ENCODE results near the gene SCAF4. TPM values are rescaled to one million over a fixed set of nuclear protein-coding genes. Genes with fewer than 3 reads are reported as not detected.
"Not testable (repeated sequence)": the region's sequence is repeated elsewhere in the genome, so short reads cannot be mapped to it uniquely, and the experiment has no call there.

The SCAF4 gene
- total RNA-seq, 2 experiments from 2014 or later, result 54.0 to 55.2 TPM

DNA sequence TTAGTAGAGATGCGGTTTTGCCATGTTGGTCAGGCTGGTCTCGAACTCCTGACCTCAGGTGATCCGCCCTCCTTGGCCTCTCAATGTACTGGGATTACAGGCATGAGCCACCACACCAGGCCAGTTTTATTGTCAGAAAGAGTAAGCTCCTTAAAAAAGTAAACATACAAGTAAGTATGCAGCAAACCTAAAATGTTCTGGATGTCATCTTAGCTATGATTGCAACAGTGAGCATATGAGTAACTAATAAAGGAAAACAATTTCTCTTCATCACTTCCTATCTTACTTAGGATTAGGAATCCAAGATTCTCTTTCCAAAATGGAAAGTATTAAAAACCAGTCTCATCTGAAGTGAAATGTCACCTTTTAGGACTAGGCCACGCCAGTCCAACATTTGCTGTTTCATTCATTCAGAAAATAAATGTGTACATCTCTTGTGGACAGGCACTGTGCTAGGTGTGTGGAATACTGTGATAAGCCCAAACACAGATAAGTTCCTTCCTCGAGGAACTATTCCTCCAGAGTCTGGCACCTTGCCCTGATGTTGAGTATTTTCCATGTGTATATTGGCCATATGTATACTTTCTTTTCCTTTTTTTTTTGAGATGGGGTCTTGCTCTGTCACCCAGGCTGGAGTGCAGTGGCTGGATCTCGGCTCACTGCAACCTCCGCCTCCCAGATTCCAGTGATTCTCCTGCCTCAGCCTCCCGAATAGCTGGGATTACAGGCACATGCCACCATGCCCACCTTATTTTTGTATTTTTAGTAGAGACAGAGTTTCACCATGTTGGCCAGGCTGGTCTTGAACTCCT is 5.9 kb upstream of the SCAF4 start:
- CTCF ChIA-PET, POLR2A ChIA-PET: not testable (repeated sequence)

DNA sequence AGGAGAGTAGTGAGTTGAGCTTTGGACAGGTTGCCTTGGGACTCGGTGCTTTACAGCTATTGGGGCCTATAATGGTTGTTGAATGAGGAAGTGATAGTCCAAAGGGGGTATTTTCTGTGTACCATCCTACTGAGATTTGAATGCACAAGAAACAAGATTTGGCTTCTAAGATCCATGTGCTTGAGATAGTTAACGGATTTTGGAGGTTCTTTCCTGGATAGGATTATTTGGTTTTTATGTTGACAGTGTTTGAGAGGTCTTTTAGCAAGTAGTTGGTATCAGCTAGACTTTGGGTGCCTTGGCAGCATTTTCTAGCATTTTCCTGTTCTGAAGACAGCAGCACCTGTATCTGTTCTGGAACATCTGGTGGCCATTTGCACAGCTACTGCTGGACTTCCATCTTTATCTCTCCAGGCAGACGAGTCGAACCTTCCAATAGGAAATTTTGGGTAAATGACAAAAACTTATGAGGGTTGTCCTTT is 3.6 kb upstream of the SCAF4 start:
- POLR2A ChIA-PET, result no interaction called here
- CTCF ChIA-PET, result no interaction called here

DNA sequence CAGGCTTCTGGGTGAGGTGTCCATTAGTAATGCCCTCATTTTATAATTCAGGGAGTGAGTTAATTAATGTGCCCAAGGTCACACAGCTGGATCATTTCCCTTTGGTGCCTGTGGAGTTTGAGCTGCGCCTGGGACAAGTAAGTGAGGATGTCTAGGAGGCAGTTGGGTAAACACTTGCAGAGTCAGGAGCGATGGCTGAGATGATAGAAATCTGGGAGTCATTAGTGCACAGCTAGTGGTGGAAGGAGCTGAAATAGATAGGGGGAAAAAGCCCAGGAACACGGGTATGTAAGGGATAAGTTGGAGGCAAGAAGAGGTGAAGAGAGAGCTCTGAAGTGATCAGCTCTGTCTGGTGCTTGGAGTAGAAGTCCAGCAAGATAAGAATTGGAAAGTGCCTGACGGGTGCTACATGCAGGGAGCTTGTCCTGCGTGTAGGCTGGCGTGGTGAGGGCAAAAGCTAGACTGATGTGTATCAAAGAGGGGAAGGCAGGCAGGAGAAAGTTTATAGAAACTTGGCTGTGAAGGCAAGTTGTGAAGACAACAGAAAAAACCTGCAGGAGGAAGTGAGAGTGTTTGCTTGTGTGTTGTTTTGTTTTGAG is 1.7 kb upstream of the SCAF4 start:
- POLR2A ChIA-PET, result no interaction called here
- CTCF ChIA-PET, result no interaction called here

DNA sequence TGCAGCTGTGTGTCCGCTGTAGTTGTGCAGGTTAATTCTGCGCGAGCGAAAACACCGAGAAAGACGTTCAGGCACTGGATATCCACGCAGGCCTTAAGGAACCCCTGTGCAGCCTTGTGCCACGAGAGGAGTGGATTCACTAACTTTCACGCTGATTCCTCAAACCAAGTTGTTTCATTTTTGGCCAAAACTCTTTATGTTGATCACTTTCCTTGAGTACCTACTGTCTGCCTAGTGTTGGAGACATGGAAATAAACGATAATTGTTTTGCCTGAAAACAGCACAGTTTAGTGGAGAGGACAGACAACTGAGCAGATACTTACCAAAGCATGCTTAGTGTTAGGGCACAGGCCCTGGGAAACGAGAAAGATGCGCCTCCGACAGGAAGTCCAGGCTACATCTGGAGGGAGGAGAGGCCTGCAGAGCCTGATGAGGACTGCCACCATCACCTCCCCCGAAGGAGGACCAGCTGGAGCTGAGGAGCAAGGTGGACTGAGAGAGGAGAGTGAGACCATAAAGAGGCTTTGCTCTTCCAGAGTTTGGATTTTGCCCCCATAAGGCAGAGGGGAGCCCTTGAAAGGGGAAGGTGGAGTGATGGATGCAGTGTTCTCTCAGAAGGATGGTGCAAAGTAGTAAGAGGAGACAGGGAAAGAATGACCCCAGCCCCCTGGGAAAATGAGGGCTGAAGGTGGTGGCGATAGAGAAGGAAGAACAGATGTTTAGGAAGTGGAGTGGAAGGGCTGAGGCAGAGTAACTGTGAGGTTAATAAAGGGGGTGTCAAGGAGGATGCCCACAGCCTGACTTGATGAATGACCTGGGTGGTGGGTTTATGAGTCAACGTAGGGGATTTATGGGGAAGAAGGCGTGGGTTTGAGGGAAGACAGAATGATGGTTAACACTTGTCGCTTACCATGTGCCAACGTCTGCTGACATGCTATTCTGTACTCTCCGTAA is 956 bp upstream of the SCAF4 start:
- POLR2A ChIA-PET, result no interaction called here
- CTCF ChIA-PET, result no interaction called here

DNA sequence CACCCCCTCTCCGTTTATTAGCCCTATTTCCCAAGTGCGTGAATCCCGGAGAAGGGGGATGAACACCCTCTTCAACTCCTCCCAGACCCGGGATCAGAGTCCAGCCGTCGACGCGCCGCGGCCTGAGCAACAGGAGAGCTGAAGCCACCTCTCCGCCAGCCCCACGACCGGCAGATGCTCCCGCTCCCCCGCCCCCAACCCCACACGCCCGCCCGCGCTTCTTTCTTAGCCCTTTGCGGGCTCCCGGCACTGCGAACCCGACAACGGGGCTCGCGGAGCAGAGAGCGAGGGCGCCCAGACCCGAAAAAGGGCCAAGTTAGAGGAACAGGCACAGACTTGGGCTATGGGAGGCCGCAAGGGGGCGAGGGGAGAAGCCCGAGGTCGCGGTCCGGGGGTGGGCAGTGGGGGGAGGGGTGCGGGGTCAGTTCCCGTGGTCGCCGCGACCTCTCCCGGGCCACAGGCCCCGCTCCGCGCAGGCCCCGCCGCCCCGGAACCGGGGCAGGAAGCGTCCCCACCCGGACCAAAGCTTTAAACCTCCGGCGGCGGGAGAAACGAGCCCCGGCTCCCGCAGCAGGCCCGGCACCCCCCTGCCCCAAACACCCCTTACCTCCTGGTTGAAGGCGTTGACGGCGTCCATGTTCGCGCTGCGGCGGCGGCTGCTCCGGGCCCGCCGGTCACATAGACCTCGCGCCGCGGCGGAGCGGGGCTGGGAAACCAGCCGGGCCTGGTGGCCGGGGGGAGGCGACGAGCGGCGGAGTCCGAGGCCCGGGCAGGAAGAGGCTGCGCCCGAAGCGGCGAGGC is 662 bp downstream of the SCAF4 start:
- ChIA-PET POLR2A (interaction anchor here (1.0 to 1.2 kb wide), 2 partner anchors 13 to 17 kb away, joined by 3 to 4 read pairs; no protein-coding TSS in a partner anchor), CTCF (no interaction called here)

DNA sequence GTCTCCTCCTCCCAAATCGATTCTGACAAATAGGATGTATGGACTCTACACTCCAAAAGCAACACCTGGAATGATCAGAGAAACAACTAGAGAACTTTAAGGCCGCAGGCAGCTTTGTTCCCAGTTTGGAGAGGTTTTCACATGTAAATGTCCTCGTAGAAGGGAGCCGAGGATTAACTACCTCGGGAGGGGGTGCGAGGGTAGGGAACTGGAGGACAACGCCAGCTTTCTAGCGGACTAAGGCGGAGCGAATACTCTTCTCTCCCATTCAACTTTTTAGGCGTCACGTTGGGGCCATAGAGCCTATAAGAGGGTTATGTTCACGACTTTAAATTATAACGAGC is 1.2 kb downstream of the SCAF4 start:
- CTCF ChIA-PET, result no interaction called here

DNA sequence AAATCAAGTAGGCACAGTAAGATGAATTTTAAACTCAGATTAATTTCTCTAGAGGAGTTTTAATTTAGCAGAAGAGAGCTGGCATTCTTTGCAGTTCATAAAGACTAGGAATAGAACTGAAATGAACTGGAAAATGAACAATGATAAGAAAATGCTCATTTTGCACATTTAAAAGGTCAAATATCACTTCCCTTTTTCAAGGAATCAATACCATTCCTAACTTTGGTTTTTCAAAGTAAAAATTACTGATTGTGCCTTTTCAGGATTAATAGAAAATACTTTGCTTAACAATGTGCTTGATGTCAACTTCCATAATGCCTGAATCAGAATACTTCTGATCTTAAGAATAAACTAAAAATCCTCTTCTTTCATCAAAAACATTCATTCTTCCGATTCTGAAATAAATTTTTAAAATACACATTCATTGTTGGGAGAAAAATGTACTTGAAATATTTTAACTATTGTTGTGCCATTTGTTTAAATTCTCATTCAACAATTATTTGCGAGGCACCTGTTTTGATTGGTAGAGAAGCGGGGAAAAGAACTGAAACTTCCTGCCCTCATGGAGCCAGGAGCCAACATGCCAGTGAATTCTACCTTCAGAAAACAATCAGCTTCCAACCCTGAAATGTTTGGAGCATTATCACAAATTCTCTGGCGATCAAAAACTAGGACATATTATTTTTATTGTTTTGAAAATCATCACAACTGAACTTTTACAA is 2.1 kb downstream of the SCAF4 start:
- POLR2A ChIA-PET, result no interaction called here
- CTCF ChIA-PET, result no interaction called here

More for the DNA sequence above, 1.2 kb downstream of the SCAF4 start:
- POLR2A ChIA-PET, result interaction anchor here (1.2 kb wide), 1 partner anchor 13 kb away, joined by 4 read pairs; no protein-coding TSS in a partner anchor

DNA sequence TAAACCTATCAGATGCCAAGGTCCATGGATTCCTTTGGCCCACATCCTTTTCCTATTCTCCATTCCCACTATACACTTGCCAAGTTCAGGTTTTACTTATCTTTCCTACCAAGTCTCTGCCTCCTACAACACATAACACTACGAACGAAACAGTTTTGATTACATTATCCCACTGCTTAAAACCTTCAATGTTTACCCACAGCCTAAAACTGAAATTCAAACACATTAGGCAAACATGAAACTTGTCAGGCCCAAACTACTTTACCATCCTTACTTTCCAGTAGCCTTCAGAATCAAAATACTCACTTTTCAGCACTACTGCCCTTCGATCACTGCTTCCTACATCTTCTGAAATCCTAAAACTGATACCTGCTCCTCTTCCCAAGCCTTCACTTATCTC is 3.0 kb downstream of the SCAF4 start:
- POLR2A ChIA-PET, result no interaction called here
- CTCF ChIA-PET, result no interaction called here

DNA sequence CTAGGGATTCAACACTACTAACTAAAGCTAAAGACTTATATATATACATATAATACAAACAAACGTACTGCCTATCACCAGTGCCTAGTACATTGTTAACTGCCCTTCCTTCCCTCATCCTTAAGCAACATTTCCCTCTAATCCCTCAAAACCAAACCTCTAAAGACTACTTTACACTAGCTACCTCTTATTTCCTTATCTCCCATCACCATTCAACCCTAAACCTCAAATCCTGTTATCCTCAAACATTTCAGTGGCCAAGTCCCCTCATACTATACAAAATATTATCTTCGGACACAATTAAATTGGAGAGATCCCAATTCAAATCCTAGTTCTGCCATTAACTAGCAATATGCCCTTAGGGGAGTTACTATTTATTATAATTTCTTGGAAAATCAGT is 3.7 kb downstream of the SCAF4 start:
- ChIA-PET CTCF (interaction anchor here (0.6 kb wide), 1 partner anchor 16 kb away, joined by 3 read pairs; no protein-coding TSS in a partner anchor), POLR2A (no interaction called here)

DNA sequence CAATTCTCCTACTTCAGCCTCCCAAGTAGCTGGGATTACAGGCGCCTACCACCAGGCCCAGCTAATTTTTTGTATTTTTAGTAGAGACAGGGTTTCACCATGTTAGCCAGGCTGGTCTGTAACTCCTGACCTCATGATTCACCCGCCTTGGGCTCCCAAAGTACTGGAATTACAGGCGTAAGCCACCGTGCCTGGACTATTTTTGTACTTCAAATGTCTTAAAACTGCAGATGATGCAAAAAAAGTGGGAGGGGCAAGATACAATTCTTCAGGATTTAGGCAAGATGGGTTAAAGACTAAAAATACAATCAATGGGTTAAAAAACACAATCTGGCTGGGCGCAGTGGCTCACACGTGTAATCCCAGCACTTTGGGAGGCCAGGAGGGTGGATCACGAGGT is 4.7 kb downstream of the SCAF4 start:
- CTCF ChIA-PET, result no interaction called here
- POLR2A ChIA-PET, result no interaction called here

DNA sequence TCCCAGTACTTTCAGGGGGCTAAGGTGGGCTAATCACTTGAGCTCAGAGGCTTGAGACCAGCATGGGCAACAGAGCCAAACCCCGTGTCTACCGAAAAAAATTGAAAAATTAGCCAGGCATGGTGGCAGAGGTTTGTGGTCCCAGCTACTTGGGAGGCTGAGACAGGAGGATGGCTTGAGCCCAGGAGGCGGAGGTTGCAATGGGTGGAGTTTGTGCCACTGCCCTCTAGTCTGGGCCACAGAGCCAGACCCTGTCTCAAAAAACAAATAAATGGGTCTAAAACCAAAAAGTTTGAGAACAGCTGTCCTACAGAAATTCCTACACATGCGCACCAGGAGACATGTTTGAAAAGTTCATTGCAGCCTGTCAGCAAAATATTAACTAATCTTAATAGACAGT is 5.5 kb downstream of the SCAF4 start:
- POLR2A ChIA-PET, result no interaction called here
- CTCF ChIA-PET, result interaction anchor here (0.7 kb wide), 1 partner anchor 15 kb away, joined by 3 read pairs; no protein-coding TSS in a partner anchor

DNA sequence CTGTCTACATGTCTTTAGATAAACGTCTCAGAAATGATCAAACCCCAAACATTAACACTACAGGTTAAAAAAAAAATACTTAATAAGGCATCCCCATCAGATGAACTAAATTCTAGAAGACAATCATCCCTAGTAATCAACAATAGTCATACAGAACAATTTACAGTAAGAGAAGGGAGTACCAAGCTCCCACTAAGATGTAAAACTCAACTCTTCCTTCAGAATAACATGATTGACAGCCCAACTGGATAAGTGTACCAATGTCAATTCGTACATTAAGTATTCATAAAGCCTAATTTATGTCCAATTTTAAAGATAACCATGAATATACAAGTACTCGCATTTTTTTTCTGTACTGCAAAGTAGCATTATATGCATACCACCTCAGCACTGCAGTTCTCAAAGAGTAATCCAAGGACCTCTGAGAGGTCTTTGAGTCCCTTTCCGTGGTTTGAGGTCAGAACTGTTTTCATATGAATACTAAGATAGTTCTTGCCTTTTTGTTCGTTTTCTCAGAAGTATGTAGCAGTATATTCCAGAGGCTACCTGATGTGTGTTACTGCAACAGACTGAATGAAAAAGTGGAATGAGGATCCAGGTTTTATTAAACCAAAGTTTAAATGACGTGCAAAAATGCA is 6.6 kb downstream of the SCAF4 start:
- POLR2A ChIA-PET, result interaction anchor here (0.7 kb wide), 1 partner anchor 59 kb away, joined by 3 read pairs; no protein-coding TSS in a partner anchor

DNA sequence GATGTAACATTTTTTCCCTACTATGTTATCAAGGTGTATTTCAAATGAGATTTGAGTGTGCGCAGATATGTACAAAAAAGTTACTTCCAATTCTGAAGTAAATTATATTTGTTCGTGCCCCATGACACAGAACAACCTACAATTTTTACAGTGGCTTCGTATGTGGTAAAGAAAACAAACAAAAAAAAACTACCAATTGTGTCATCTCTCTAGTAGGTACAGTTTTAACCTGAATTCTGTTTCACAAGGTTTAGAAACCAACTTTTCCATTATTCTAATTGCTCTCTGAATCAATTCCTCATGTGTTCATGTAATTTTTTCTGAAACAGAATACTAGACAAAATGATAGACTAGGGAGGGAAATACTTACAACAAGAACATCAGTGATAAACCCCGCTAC is 7.4 kb downstream of the SCAF4 start:
- ChIA-PET CTCF (no interaction called here), POLR2A (no interaction called here)

More for the DNA sequence above, 6.6 kb downstream of the SCAF4 start:
- CTCF ChIA-PET, result no interaction called here

DNA sequence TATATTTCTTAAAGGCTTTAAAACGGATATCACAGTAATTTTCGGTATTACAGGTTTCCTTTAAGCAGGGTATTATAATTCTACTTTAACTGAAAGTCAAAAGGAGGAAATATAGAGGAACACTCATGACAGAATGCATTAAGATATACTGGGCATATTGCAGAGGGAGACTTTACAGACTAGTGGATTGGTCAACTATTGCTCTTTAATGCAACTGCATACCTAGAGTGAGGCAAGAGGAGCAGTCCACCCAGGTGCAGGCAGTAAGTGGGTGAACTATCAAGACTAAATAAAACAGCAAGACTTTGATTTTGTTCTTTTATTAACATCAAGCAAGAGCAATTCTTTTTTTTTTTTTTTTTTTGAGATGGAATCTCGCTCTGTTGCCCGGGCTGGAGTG is 10.5 kb downstream of the SCAF4 start:
- POLR2A ChIA-PET, result no interaction called here
- CTCF ChIA-PET, result no interaction called here

DNA sequence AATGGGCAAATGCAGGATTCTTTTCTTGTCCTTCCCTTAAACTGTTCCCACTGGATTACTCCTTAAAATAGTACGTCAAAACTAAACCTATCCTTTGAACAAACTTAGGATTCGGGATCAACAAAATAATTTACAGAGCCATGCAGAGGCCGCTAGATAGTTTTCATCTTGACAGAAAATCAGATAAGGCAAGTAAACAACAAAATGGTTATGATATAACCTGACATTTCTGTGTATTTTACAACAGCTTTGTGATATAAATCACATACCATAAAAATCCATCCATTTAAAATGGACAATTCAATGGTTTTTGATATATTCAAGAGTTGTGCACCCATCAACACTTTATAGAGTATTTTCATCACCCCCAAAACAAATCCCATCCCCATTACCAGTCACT is 11.2 kb downstream of the SCAF4 start:
- CTCF ChIA-PET, result no interaction called here
- POLR2A ChIA-PET, result no interaction called here

DNA sequence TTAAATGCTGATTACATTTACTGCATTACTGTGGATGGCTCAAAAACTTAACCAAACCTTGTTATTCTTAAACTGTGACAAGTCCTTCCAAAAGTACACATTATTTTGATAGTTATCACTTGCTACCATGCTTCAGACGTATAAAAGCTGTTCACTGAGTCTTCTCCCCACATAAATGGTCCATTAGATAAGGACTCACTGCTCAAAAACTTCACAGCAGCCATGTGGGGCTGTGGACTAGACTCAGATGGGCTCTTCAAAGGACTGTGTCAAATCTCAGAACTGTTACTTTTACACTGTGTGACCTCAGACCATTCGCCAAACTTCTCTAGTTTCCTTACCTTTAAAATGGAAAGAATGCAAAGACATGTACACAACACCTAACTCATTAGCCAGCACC is 11.6 kb downstream of the SCAF4 start:
- POLR2A ChIA-PET, result no interaction called here
- CTCF ChIA-PET, result no interaction called here

DNA sequence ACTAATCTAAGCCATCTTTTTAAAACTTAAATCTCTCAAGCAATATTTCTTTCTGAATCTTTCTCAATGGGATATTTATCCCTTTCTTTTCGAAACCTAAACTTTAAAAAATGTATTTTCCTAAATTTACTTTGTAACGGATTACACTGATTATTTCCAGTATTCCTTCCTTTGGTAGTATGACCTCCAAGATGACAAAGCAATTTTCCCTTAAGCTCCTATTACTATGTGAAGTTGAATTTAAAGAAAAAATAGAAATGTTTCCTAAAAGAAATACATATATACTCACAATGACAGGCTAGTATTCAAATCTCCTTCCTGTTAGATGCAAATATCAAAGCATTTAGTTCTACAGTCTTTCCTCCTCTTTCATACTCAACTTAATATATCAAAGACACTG is 15.8 kb downstream of the SCAF4 start:
- POLR2A ChIA-PET, result no interaction called here
- CTCF ChIA-PET, result no interaction called here

DNA sequence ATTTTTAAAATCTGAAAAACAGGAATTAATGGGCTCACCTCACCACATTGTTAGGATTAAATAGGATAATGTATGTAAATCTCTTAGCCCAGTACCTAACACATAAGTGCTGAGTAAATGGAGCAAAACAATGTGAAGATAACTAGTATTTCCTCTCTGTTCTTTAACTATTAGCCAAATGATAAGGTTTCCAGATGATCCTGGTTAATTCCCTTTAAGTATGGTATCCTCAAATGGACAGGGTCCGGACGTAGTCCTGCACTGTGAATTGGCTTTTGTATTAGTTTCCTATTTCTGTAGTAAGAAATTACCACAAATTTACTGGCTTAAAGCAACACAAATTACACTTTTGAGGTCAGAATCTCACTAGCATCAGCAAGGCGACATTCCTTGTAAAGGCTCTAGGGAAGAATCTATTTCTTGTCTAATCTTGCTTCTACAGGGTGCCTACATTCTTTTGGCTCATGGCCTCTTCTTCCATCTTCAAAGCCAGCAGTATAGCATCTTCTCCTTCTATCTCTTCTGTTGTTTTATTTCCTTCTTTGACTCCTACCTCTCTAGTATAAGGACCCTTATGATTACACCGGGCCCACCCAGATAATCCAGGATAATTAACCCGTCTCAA is 17.1 kb downstream of the SCAF4 start:
- ChIA-PET CTCF (no interaction called here), POLR2A (interaction anchor here (0.9 kb wide), 1 partner anchor 17 kb away, joined by 3 read pairs; no protein-coding TSS in a partner anchor)

All from activated CD8-positive, alpha-beta memory T cell treated with anti-CD3 and anti-CD28 coated beads for 36 hours (primary cell).